GM21360 (cell line): ENCODE data around the gene TUBD1.
A peak's percentile ranks its signal among the peaks of the same experiment; 100 is the strongest.
"Not testable (repeated sequence)": the region's sequence is repeated elsewhere in the genome, so short reads cannot be mapped to it uniquely, and the experiment has no call there.

Source experiments
- ATAC-seq: cut with Tn5 transposase; IDR thresholded peaks from one replicate; pipeline ENCODE4 v1.9.1; 2021; ENCODE audit warnings: mild to moderate bottlenecking, moderate library complexity; ENCODE audit not compliant: unreplicated experiment

The TUBD1 gene

DNA sequence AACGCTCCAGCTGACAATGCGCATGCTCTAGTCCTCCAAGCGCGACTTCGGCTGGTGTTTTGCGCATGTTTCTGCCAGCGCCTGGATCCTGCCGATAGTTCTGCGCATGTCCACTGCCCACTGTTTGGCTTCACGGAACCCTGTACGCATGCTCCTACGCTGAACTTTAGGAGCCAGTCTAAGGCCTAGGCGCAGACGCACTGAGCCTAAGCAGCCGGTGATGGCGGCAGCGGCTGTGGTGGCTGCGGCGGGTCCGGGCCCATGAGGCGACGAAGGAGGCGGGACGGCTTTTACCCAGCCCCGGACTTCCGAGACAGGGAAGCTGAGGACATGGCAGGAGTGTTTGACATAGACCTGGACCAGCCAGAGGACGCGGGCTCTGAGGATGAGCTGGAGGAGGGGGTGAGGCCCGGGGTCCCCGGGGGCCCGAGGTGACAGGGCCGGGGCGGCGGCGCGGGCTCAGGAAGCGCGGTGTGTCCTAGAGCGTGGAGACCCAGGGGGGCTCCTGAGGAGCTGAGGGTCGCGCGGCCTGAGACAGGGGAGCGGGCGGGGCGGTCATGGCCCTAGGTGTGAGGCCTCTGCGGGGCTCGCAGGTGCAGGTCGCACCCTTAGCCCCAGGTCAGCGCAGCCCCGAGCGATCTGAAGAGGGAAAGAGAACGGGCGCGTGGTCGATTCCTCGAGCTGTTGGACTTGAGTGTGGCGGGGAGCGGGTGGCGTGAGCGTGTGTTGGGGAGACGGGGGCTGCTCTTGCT, at the start of gene TUBD1, which contains the start of gene RPS6KB1:
TSS of gene TUBD1 (minus strand) at position 20 of the 752 bp plus-strand sequence. CDS start 1,941 bp downstream, outside the sequence.
TSS of gene RPS6KB1 (plus strand) at position 198 of the 752 bp plus-strand sequence. CDS start at position 262, 64 bp downstream.
- ATAC-seq: peak; percentile 78

DNA sequence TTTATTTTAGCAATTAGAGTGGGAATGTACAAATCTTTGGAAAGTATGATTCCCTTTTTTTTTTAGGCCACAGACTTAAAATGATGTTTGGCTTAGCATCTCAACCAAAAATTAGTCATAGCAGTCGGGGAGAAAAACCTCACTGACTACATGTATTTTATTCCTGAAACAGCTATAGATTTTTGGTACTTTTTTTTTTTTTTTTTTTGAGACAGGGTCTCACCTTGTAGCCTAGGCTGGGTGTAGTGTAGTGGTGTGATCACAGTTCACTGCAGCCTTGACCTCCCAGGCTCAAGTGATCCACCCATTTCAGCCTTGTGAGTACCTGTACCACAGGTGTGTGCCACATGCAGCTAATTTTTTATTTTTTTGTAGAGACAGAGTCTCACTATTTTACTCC, 48.4 kb upstream of the TUBD1 start:
- ATAC-seq: no peak

GRCh38 chr17:59940697-59941096, 48.0 kb upstream of the TUBD1 start:
- ATAC-seq: not testable (repeated sequence)

DNA sequence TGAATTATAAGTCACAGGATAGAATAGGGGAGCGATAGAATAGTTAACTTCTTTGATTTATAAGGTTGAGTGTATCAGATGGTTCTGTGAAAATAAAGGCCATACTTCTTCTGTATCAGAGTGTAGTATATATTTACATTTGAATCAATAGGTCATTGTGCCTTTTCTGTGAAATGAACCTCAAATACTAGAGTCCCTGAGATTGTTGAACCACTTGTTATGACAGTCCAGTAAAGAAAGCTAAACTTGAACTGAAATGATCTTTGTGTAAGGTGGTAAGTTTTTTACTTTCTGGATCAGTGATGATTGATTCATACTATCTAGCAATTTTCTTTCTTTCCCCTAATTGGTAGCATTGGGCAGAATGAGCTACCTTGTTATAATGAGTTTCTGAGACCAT, 40.6 kb upstream of the TUBD1 start:
- ATAC-seq: not testable (repeated sequence)

GRCh38 chr17:59930768-59931167, 38.0 kb upstream of the TUBD1 start:
- not testable (repeated sequence) for ATAC-seq

DNA sequence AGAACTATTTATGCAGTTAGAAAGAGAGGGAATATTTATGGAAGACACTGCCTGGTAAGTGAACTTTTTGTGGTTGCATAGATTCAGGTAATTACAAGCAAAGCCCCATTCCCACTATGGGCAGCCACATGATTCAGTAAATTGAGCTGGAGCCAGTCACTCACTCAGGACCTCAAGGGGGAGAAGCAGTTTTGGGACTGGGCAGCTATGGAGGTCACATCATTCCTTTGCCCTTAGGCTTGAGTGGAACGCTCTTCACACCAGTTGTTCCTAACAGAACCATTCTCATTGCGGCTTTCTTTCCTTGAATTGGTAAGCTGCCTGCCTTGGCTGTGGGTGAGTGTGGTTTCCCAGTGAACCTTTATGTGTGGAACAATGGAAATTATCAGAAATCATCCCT, 37.4 kb upstream of the TUBD1 start:
- ATAC-seq: not testable (repeated sequence)

GRCh38 chr17:59920637-59921036, 27.9 kb upstream of the TUBD1 start:
- ATAC-seq: not testable (repeated sequence)

- ATAC-seq: no peak
These were observed 23.7 kb upstream of the TUBD1 start for GRCh38 chr17:59916446-59916845.

GRCh38 chr17:59914274-59914854, 21.6 kb upstream of the TUBD1 start:
- no peak for ATAC-seq

GRCh38 chr17:59907467-59907866, 14.7 kb upstream of the TUBD1 start:
- no peak for ATAC-seq

DNA sequence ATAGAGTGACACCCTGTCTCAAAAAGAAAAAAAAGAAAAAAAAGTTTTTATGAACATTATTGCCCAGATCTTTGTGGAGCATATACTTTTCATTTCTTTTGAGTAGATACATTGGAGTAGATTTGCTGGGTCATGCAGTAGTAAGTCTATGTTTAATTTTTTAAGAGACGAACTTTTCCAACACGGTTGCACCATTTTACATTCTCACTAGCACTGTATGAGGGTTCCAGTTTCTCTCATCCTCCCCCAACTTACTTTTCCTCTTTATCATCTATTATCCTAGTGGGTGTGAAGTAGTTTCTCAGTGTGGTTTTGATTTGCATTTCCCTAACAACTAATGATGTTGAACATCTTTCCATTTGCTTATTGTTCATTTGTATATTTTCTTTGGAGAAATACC, 10.7 kb upstream of the TUBD1 start:
- no peak for ATAC-seq

DNA sequence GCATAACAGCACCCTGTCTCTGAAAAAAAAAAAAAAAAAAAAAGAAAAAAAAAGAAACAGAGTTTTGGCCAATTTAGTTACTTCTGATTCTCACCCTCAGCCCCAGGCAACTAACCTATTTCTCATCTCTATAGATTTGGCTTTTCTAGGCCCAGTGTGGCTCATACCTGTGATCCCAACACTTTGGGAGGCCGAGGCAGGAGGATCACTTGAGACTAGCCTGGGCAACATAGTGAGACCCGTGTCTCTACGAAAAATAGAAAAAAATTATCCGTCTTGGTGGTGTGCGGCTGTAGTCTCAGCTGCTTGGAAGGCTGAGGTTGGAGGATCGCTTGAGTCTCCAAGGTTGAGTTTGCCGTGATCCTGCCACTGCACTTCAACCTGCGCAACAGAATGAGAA, 8.9 kb upstream of the TUBD1 start:
- ATAC-seq: no peak

- no peak for ATAC-seq
These were observed 6.4 kb upstream of the TUBD1 start for GRCh38 chr17:59899099-59899498.

- no peak for ATAC-seq
These were observed 4.3 kb upstream of the TUBD1 start for GRCh38 chr17:59897090-59897489.

DNA sequence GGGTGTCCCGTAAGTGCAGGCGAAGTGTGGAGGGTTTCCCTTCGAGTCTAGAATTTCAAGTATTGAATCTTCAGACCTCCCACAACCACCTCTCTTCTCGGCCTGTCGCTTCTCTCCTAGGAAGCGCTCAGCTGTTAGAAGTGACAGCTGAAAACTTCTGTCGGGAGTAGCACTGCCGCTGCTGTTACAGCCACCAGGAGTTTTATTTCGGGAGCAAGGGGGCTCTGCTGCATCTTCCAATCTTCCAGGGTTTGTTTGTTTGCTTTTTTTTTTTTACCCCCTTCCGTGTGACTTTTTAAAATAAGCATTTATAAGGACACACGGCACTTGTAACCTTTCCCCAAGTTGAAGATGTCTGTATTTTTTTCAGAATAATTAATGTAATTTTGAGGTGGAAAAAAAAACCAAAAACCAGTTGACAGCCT, 945 bp upstream of the TUBD1 start:
- ATAC-seq: no peak

GRCh38 chr17:59892251-59892923, 356 bp downstream of the TUBD1 start:
- ATAC-seq: peak; percentile 41

DNA sequence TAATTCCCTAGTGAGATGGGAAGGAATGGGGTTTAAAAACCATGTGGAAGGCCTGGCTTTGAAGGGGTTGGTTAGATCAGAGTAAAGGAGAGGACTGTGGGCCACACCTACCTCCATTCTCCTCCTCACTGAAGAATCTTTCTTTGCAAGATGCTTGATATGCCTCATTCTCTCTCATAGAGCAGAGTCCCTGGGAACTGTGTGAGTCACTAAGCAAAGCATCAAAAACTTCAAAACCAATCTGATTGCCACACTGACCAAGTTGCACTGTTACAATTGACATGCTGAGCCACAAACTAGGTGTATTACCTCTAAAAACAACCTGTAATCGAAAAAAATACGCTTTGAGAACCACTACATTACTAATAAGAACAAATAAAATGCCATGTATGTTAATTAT, 2.0 kb downstream of the TUBD1 start:
- no peak for ATAC-seq

DNA sequence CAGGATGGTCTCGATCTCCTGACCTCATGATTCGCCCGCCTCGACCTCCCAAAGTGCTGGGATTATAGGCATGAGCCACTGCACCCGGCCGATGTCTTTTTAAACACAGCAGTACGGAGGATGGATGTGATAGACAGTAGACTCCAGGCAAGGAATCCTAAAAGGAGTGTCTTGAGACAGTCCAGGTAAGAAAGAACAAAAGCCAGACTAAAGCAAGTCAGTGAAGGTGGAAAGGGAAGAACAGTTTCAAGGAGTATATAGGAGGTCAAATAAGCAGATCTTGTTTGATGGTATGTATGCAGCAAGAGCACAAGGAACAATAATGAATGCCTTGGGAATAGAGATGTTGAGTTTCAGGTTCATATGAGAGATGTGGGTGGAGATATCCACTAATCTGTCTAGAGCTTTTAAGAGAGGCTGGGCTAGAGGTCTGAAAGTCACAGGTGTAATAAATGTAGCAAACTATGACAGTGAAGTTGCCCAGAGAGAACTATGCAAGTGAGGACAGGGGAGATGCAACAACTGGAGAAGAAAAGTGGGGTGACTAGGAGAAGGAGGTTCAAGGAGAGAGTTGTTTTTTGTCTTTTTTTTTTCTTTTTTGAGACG, 4.5 kb downstream of the TUBD1 start:
- no peak for ATAC-seq

GRCh38 chr17:59884861-59885260, 7.9 kb downstream of the TUBD1 start:
- no peak for ATAC-seq

GRCh38 chr17:59878624-59879023, 14.1 kb downstream of the TUBD1 start:
- no peak for ATAC-seq

DNA sequence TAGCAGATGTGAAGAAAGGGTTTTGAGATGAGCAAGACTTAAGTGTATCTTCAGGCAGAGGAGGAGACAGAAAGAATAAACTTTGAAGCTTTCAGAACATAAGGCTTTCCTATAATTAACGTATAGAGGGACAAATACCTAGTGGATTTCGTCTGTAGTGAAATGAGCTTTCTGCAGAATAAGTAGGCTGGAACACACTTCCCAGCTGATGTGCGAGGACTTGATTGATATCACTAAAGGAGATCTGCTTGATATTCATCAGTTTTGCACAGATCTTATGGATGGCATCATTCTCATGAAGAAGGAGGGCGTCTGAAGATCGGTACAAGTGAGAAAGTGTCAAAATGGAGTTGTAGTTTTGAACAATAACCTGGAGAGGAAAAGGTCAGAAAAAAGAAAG, 14.8 kb downstream of the TUBD1 start:
- ATAC-seq: no peak
